HL-60 (cell line): ENCODE results near the gene PRKAG1.

Experiments
- DNase-seq, 2 experiments: peaks; one replicate each; pipeline ENCODE4 v3.0.0-alpha.2; 2010 to 2020; ENCODE audit warnings: low read depth in 1 of 2, low spot score in 1 of 2
- H3K27ac ChIP-seq: fragments of 250-450 bp; sonication (Bioruptor Pico); replicated peaks from 2 replicates; pipeline ENCODE4 v1.5.1; 2020; ENCODE audit warnings: mild to moderate bottlenecking, moderate library complexity
- H3K27me3 ChIP-seq: fragments of 250-450 bp; sonication (Bioruptor Pico); 2 replicates; pipeline ENCODE4 v1.5.1; 2021; ENCODE audit warnings: mild to moderate bottlenecking, moderate library complexity; ENCODE audit not compliant: insufficient read depth, poor library complexity, severe bottlenecking
- H3K4me3 ChIP-seq: replicated peaks from 2 replicates; pipeline ENCODE4 v1.5.1; 2011; ENCODE audit warnings: mild to moderate bottlenecking, control low read depth, low read length; ENCODE audit not compliant: insufficient read depth
- GABPA ChIP-seq: IDR thresholded peaks from 2 replicates; pipeline ENCODE4 v1.6.1; 2012; ENCODE audit warnings: low read depth
- POLR2AphosphoS5 ChIP-seq: IDR thresholded peaks from 2 replicates; pipeline ENCODE4 v1.6.1; 2012; ENCODE audit warnings: low read depth
- SPI1 ChIP-seq: IDR thresholded peaks from 2 replicates; pipeline ENCODE4 v1.6.1; 2012; ENCODE audit warnings: low read depth, mild to moderate bottlenecking, borderline replicate concordance
- TF ChIP-seq, protein P1 (sequence below): IDR thresholded peaks from 2 replicates; pipeline ENCODE4 v1.6.1; 2012; ENCODE audit warnings: low read depth; ENCODE audit not compliant: insufficient replicate concordance
- TF ChIP-seq, protein P2 (sequence below): IDR thresholded peaks from one replicate; pipeline ENCODE4 v1.5.1; 2011; ENCODE audit warnings: low read length, control low read depth, inconsistent platforms; ENCODE audit not compliant: insufficient read depth

Gene PRKAG1

DNA sequence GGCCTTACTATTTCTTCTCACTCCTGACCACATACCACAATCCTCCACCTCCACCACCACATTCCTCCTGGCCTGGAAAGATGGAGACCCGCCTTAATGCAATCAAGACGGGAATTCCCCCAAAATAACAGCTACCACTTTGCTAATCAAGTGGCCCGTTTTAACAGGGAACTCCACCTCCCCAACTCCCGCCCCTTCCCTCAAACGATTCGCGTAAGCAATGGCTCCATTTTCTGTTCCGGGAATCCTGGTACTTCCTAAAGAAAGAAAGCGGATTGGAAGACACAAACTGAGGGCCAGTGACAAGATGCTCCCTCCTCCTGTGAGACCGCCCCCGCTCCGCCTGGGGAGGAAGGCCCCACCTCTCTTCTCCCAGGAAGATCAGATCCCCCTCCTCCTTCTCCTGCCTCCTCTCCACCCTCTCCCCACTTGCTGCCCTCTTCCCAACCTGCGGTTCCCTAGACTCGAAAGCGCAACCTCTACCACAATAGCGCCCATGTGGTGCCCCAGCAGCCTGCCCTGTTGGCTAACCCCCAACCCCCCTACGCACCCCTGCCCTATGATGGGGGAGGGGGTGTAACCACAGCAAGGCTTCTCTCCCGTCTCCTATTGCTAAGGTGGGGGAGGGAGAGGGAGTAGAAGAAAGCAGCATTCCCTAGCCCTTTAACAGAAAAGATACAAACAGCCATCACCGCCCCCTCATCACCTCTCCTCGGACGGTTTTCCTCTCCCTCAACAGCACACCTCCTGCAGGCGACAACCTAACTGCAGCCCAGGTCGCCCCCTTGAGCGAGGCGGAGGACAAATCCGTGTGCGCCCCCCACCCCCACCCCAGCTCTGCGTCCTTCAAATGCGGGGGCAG, 62.1 kb downstream of the PRKAG1 start:
- DNase-seq, result peak; percentile 83 to 92
- no peaks in the 10 kb centered on the region for H3K27me3 ChIP-seq
- TF ChIP-seq POLR2AphosphoS5 (0 out of 2 replicates have a peak, but pooled peaks have one; percentile 24), GABPA (no peak)
- H3K27ac ChIP-seq, result peak overlapping the region; percentile 86
- H3K4me3 ChIP-seq, result peak overlapping the region; percentile 95

- peak in 1 of 2 experiments; percentile 62 for DNase-seq
- Histone ChIP-seq H3K27me3 (no peaks in the 10 kb centered on the region), H3K27ac (peak overlapping the region; percentile 86), H3K4me3 (peak overlapping the region; percentile 95)
- no peak for TF ChIP-seq GABPA
- TF ChIP-seq, protein P1, sequence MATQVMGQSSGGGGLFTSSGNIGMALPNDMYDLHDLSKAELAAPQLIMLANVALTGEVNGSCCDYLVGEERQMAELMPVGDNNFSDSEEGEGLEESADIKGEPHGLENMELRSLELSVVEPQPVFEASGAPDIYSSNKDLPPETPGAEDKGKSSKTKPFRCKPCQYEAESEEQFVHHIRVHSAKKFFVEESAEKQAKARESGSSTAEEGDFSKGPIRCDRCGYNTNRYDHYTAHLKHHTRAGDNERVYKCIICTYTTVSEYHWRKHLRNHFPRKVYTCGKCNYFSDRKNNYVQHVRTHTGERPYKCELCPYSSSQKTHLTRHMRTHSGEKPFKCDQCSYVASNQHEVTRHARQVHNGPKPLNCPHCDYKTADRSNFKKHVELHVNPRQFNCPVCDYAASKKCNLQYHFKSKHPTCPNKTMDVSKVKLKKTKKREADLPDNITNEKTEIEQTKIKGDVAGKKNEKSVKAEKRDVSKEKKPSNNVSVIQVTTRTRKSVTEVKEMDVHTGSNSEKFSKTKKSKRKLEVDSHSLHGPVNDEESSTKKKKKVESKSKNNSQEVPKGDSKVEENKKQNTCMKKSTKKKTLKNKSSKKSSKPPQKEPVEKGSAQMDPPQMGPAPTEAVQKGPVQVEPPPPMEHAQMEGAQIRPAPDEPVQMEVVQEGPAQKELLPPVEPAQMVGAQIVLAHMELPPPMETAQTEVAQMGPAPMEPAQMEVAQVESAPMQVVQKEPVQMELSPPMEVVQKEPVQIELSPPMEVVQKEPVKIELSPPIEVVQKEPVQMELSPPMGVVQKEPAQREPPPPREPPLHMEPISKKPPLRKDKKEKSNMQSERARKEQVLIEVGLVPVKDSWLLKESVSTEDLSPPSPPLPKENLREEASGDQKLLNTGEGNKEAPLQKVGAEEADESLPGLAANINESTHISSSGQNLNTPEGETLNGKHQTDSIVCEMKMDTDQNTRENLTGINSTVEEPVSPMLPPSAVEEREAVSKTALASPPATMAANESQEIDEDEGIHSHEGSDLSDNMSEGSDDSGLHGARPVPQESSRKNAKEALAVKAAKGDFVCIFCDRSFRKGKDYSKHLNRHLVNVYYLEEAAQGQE, result no peak
- TF ChIP-seq POLR2AphosphoS5, result no peak
- peak; percentile 100 for TF ChIP-seq SPI1
- TF ChIP-seq, protein P2, sequence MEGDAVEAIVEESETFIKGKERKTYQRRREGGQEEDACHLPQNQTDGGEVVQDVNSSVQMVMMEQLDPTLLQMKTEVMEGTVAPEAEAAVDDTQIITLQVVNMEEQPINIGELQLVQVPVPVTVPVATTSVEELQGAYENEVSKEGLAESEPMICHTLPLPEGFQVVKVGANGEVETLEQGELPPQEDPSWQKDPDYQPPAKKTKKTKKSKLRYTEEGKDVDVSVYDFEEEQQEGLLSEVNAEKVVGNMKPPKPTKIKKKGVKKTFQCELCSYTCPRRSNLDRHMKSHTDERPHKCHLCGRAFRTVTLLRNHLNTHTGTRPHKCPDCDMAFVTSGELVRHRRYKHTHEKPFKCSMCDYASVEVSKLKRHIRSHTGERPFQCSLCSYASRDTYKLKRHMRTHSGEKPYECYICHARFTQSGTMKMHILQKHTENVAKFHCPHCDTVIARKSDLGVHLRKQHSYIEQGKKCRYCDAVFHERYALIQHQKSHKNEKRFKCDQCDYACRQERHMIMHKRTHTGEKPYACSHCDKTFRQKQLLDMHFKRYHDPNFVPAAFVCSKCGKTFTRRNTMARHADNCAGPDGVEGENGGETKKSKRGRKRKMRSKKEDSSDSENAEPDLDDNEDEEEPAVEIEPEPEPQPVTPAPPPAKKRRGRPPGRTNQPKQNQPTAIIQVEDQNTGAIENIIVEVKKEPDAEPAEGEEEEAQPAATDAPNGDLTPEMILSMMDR, result no peak
These were observed 63.6 kb downstream of the PRKAG1 start for GRCh38 chr12:48954841-48955501.

DNA sequence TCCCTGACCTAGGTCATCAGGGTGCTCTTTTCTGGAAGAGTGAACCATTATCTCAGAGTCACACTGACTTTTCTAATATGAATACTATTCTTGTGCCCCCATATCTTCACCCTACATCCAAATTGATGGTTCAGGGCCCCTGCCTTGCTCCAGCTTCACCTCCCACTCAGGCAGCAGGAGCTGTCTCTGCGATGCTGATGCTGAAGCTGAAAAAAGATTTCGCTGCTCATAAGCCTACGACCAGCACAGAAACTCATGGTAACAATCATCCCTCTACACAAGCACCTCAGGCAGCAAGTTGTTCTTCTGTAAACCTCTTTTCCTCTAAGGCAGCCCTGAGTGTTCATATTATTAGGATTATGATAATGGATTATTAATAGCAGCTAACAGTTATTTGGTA, 64.5 kb downstream of the PRKAG1 start:
- Histone ChIP-seq H3K27ac (peak overlapping the region; percentile 33; the same call in 1 of the 2 replicates), H3K27me3 (no peaks in the 10 kb centered on the region), H3K4me3 (no peak overlapping the region)
- TF ChIP-seq POLR2AphosphoS5, result no peak
- TF ChIP-seq, protein P1, result no peak
- TF ChIP-seq GABPA, result no peak
- TF ChIP-seq, protein P2, result no peak
- no peak for TF ChIP-seq SPI1
- no peak for DNase-seq

GRCh38 chr12:48952691-48953090, 65.9 kb downstream of the PRKAG1 start:
- DNase-seq, result no peak
- no peak overlapping the region for H3K27ac ChIP-seq

More at GRCh38 chr12:48952691-48953090, 65.9 kb downstream of the PRKAG1 start:
- Histone ChIP-seq H3K4me3 (no peak overlapping the region), H3K27me3 (no peaks in the 10 kb centered on the region)
- TF ChIP-seq, protein P2, result no peak
- TF ChIP-seq POLR2AphosphoS5 (no peak), SPI1 (no peak), GABPA (no peak)
- TF ChIP-seq, protein P1, result no peak
